Body of pancreas (tissue), 4 donors: ENCODE results near the gene TSPAN14. TPM values are rescaled to one million over a fixed set of nuclear protein-coding genes. Genes with fewer than 3 reads are reported as not detected.

ENCODE experiments used
- ATAC-seq: fragments of 150-250 bp; one replicate; pipeline ENCODE4 v1.9.1; 2016
- DNase-seq, 4 donors: peaks; one replicate each; pipeline ENCODE4 v3.0.0-alpha.2; 2019
- H3K27ac ChIP-seq, 4 donors: fragments of 200-600 bp; sonication (generic); 1 replicate in 3 of 4; 2 replicates in 1 of 4; pipeline versions ENCODE4 v1.5.1 to v1.6.1; 2016 to 2019; ENCODE audit warnings: mild to moderate bottlenecking in 1 of 4, mixed read lengths in 1 of 4, moderate library complexity in 1 of 4
- H3K27me3 ChIP-seq, 2 donors: fragments of 200-600 bp; sonication (generic); one replicate each; pipeline ENCODE4 v1.6.0; 2016; ENCODE audit warnings: mild to moderate bottlenecking in 1 of 2
- H3K36me3 ChIP-seq, 2 donors: fragments of 200-600 bp; sonication (generic); replicated peaks in 1 of 2; 2 replicates each; pipeline ENCODE4 v1.5.1; 2016; ENCODE audit warnings: low read depth in 2 of 2; ENCODE audit not compliant: insufficient read depth in 1 of 2
- H3K4me1 ChIP-seq: fragments of 200-600 bp; sonication (generic); one replicate; pipeline ENCODE4 v1.6.0; 2016
- H3K4me3 ChIP-seq, 2 donors: fragments of 200-600 bp; sonication (generic); 1 replicate in 1 of 2; 2 replicates in 1 of 2; pipeline ENCODE4 v1.5.1; 2016 to 2019
- H3K9me3 ChIP-seq, 3 donors: fragments of 200-600 bp; sonication (generic); 1 replicate in 2 of 3; 2 replicates in 1 of 3; pipeline ENCODE4 v1.5.1; 2016
- CTCF ChIP-seq, 7 experiments: fragments of 450-650 bp in 4 of 7; fragments of 200-600 bp in 3 of 7; sonication (generic) in 3 of 7; IDR thresholded peaks; one replicate each; pipeline ENCODE4 v1.5.1; 2016 to 2019; ENCODE audit warnings: antibody characterized with exemption in 7 of 7
- POLR2A ChIP-seq, 3 donors: fragments of 450-650 bp; IDR thresholded peaks; one replicate each; pipeline ENCODE4 v1.6.1; 2016; ENCODE audit warnings: antibody characterized with exemption in 3 of 3, mild to moderate bottlenecking in 2 of 3
- WGBS, 2 donors: methylation state at CpG; one replicate each; pipeline ENCODE4 v1.1.5; 2017; 5-methylcytosine and 5-hydroxymethylcytosine counted together
- intact Hi-C: fragments of 100-400 bp; cut with DNase I; formaldehyde crosslinking; loops from one replicate; pipeline ENCODE4 v1.15.1; 2023
- total RNA-seq, 2 donors: library from RNA; depleted of rRNA; stranded (reverse); fragments of >200 nt; gene quantifications; one replicate each; pipeline ENCODE4 v1.1.0, GENCODE V29; 2016

The TSPAN14 gene
- total RNA-seq, 2 donors from 2014 or later: 22.3 to 63.0 TPM

- no peak for ATAC-seq
- WGBS, 2 donors: 47 to 53% methylated on average over 10 to 13 of the region's 13 CpGs
- Histone ChIP-seq H3K4me3 (peak overlapping the region; percentile 82 to 91), H3K36me3 (no peaks in the 10 kb centered on the region), H3K9me3 (no peaks in the 10 kb centered on the region), H3K27me3 (no peaks in the 10 kb centered on the region), H3K27ac (peak overlapping the region; percentile 63 to 98 (median 94)), H3K4me1 (peaks cover 64% of the 10 kb centered on the region)
- TF ChIP-seq CTCF (IDR thresholded peaks at IDR 0.05) (no peak), POLR2A (IDR thresholded peaks at IDR 0.05) (no peak)
- DNase-seq: no peak
- intact Hi-C loops: no loop called here
Observed at GRCh38 chr10:80455461-80456349, 1.6 kb downstream of the TSPAN14 start.

- WGBS, 2 donors: 82 to 84% methylated on average over 6 to 7 of the region's 8 CpGs
- H3K4me1 ChIP-seq: peaks cover 84% of the 10 kb centered on the region
Observed at GRCh38 chr10:80457554-80458262, 3.6 kb downstream of the TSPAN14 start.

GRCh38 chr10:80458263-80458625 is 4.1 kb downstream of the TSPAN14 start:
- Histone ChIP-seq H3K4me3 (no peak overlapping the region), H3K27me3 (no peaks in the 10 kb centered on the region), H3K36me3 (no peaks in the 10 kb centered on the region), H3K4me1 (peaks cover 85% of the 10 kb centered on the region), H3K9me3 (no peaks in the 10 kb centered on the region), H3K27ac (peak overlapping the region; percentile 41 to 85 (median 80))
- intact Hi-C loops: no loop called here
- 38 to 42% methylated on average over 3 to 4 of the region's 4 CpGs for WGBS, 2 donors
- ATAC-seq (no peak), DNase-seq (no peak)
- no peak for TF ChIP-seq CTCF (IDR thresholded peaks at IDR 0.05)
- no peak for TF ChIP-seq POLR2A (IDR thresholded peaks at IDR 0.05)

More at GRCh38 chr10:80457554-80458262, 3.6 kb downstream of the TSPAN14 start:
- Histone ChIP-seq H3K9me3 (no peaks in the 10 kb centered on the region), H3K4me3 (no peak overlapping the region), H3K27me3 (no peaks in the 10 kb centered on the region), H3K36me3 (no peaks in the 10 kb centered on the region), H3K27ac (peak overlapping the region; percentile 41 to 85 (median 80))
- DNase-seq (peak in 1 of 4 donors; percentile 41), ATAC-seq (no peak)
- peak in 3 of 7 experiments; percentile 10 to 19 (median 10) for TF ChIP-seq CTCF (IDR thresholded peaks at IDR 0.05)
- no peak for TF ChIP-seq POLR2A (IDR thresholded peaks at IDR 0.05)
- intact Hi-C loops: no loop called here

GRCh38 chr10:80458638-80459037 is 4.5 kb downstream of the TSPAN14 start:
- ATAC-seq (no peak), DNase-seq (no peak)
- H3K4me1 ChIP-seq: peaks cover 85% of the 10 kb centered on the region
- peak overlapping the region; percentile 41 to 85 (median 80) for H3K27ac ChIP-seq
- H3K9me3 ChIP-seq: no peaks in the 10 kb centered on the region
- WGBS, 2 donors: 66 to 74% methylated on average over 6 of the region's 6 CpGs
- no peaks in the 10 kb centered on the region for H3K36me3 ChIP-seq
- TF ChIP-seq POLR2A (IDR thresholded peaks at IDR 0.05): no peak
- TF ChIP-seq CTCF (IDR thresholded peaks at IDR 0.05): no peak
- H3K27me3 ChIP-seq: no peaks in the 10 kb centered on the region
- intact Hi-C loops: no loop called here
- no peak overlapping the region for H3K4me3 ChIP-seq
